GM06990 (cell line): ENCODE data around the gene CACNG7.

ENCODE experiments used
- DNase-seq: peaks from one replicate; pipeline ENCODE4 v3.0.0-alpha.2; 2011; ENCODE audit not compliant: insufficient read length; ENCODE audit errors: extremely low read depth
- H3K27me3 ChIP-seq: replicated peaks from 2 replicates; pipeline ENCODE4 v1.6.0; 2011; ENCODE audit warnings: low read length; ENCODE audit not compliant: control insufficient read depth, insufficient read depth
- H3K36me3 ChIP-seq: 2 replicates; pipeline ENCODE4 v1.5.1; 2011; ENCODE audit warnings: low read length; ENCODE audit not compliant: control insufficient read depth, insufficient read depth
- H3K4me3 ChIP-seq: replicated peaks from 2 replicates; pipeline ENCODE4 v1.5.1; 2011; ENCODE audit warnings: low read depth, mild to moderate bottlenecking, control low read depth, low read length
- CTCF ChIP-seq: IDR thresholded peaks from 2 replicates; pipeline ENCODE4 v1.5.1; 2011; ENCODE audit warnings: low read length, control low read depth, mild to moderate bottlenecking, inconsistent platforms; ENCODE audit not compliant: insufficient read depth, poor library complexity, severe bottlenecking

CACNG7 gene

GRCh38 chr19:53971673-53972072, 62.6 kb downstream of the CACNG7 start:
- Histone ChIP-seq H3K36me3 (no peaks in the 10 kb centered on the region), H3K4me3 (no peak overlapping the region), H3K27me3 (no peaks in the 10 kb centered on the region)
- no peak for TF ChIP-seq CTCF
- DNase-seq: no peak

- H3K4me3 ChIP-seq: no peak overlapping the region
- no peak for TF ChIP-seq CTCF
- no peaks in the 10 kb centered on the region; the same call in 1 of the 2 replicates for H3K27me3 ChIP-seq
- no peaks in the 10 kb centered on the region for H3K36me3 ChIP-seq
- DNase-seq: no peak
Measured at GRCh38 chr19:53977429-53977990, 68.4 kb downstream of the CACNG7 start.

- no peak for TF ChIP-seq CTCF
- H3K4me3 ChIP-seq: no peak overlapping the region
- DNase-seq: no peak
- H3K36me3 ChIP-seq: no peaks in the 10 kb centered on the region
- H3K27me3 ChIP-seq: no peaks in the 10 kb centered on the region; the same call in 1 of the 2 replicates
Measured at GRCh38 chr19:53977991-53978731, 69.1 kb downstream of the CACNG7 start.

GRCh38 chr19:53978975-53979801, 70.1 kb downstream of the CACNG7 start:
- TF ChIP-seq CTCF: no peak
- Histone ChIP-seq H3K4me3 (no peak overlapping the region), H3K27me3 (no peaks in the 10 kb centered on the region; the same call in 1 of the 2 replicates), H3K36me3 (no peaks in the 10 kb centered on the region)
- no peak for DNase-seq

GRCh38 chr19:53980539-53981375, 71.7 kb downstream of the CACNG7 start:
- DNase-seq: no peak
- H3K36me3 ChIP-seq: no peaks in the 10 kb centered on the region
- H3K27me3 ChIP-seq: no peaks in the 10 kb centered on the region; the same call in 1 of the 2 replicates
- no peak for TF ChIP-seq CTCF
- H3K4me3 ChIP-seq: no peak overlapping the region
